Endothelial cell of umbilical vein (primary cell): Measurements from ENCODE around the gene ZFR. TPM values are rescaled to one million over a fixed set of nuclear protein-coding genes. Genes with fewer than 3 reads are reported as not detected.

Experiments used
- BruUV-seq: library from RNA; stranded (reverse); fragments of 400-500 nt; replicated peaks from 2 replicates; lab custom pipeline; 2021; lab: Mats Ljungman, UMichigan
- CTCF ChIA-PET: fragments of 300-600, 350-600 bp; sonication (Branson Sonifier 250); formaldehyde crosslinking; loops from one replicate; lab custom pipeline; 2021; ENCODE audit warnings: antibody characterized with exemption, inconsistent platforms; lab: Charles Lee
- POLR2A ChIA-PET: fragments of 300-600, 350-600 bp; sonication (Branson Sonifier 250); formaldehyde crosslinking; loops from one replicate; lab custom pipeline; 2021; ENCODE audit warnings: antibody characterized with exemption, inconsistent platforms; lab: Charles Lee
- DNase-seq: peaks from one replicate; pipeline ENCODE4 v3.0.0-alpha.2; 2011; ENCODE audit warnings: low read depth, low spot score
- FAIRE-seq: peaks from 2 replicates; lab custom pipeline; 2011; peaks lifted over from hg19 to GRCh38; lab: Jason Lieb, UNC
- H2AFZ ChIP-seq: 2 replicates; pipeline ENCODE4 v1.6.0; 2012; ENCODE audit warnings: low read depth, low read length, control low read depth, inconsistent platforms
- H3K27ac ChIP-seq: 2 replicates; pipeline ENCODE4 v1.5.1; 2011; ENCODE audit warnings: low read depth, mild to moderate bottlenecking, control low read depth, low read length, moderate library complexity; ENCODE audit not compliant: insufficient read depth
- H3K27me3 ChIP-seq, 2 experiments: 2 replicates each; pipeline versions ENCODE4 v1.6.0 to v1.6.1; 2011; ENCODE audit warnings: low read length in 2 of 2, mixed read lengths in 1 of 2; ENCODE audit not compliant: control insufficient read depth in 2 of 2, insufficient read depth in 2 of 2
- H3K36me3 ChIP-seq, 2 experiments: 2 replicates in 1 of 2; 3 replicates in 1 of 2; pipeline ENCODE4 v1.5.1; 2011; ENCODE audit warnings: low read length in 2 of 2, mild to moderate bottlenecking in 1 of 2, moderate library complexity in 1 of 2; ENCODE audit not compliant: control insufficient read depth in 2 of 2, insufficient read depth in 2 of 2; ENCODE audit errors: extremely low read depth in 1 of 2
- H3K4me1 ChIP-seq: 3 replicates; pipeline ENCODE4 v1.5.1; 2011; ENCODE audit warnings: mild to moderate bottlenecking, low read length; ENCODE audit not compliant: control insufficient read depth, insufficient read depth; ENCODE audit errors: extremely low read depth
- H3K4me2 ChIP-seq: 2 replicates; pipeline ENCODE4 v1.6.1; 2011; ENCODE audit warnings: low read length, control low read depth, mixed read lengths; ENCODE audit not compliant: insufficient read depth
- H3K4me3 ChIP-seq, 3 experiments: fragments of 200-600 bp in 1 of 3; sonication (generic), shearing (Covaris generic) in 1 of 3; replicated peaks in 1 of 3; 2 replicates each; pipeline ENCODE4 v1.5.1; 2011 to 2016; ENCODE audit warnings: control low read depth in 3 of 3, low read length in 3 of 3, mild to moderate bottlenecking in 2 of 3, inconsistent platforms in 1 of 3, low read depth in 1 of 3, moderate library complexity in 1 of 3; ENCODE audit not compliant: insufficient read depth in 1 of 3
- H3K79me2 ChIP-seq: 2 replicates; pipeline ENCODE4 v1.6.0; 2012; ENCODE audit warnings: low read length, inconsistent platforms; ENCODE audit not compliant: control insufficient read depth, insufficient read depth
- H3K9ac ChIP-seq: replicated peaks from 2 replicates; pipeline ENCODE3; 2011; ENCODE audit warnings: low read length, control low read depth; ENCODE audit not compliant: insufficient read depth; ENCODE audit errors: extremely low read depth
- H3K9me1 ChIP-seq: replicated peaks from 3 replicates; pipeline ENCODE4 v1.6.0; 2011; ENCODE audit warnings: mild to moderate bottlenecking, low read length; ENCODE audit not compliant: control insufficient read depth, insufficient read depth; ENCODE audit errors: extremely low read depth
- H3K9me3 ChIP-seq: replicated peaks from 2 replicates; pipeline ENCODE4 v1.5.1; 2012; ENCODE audit warnings: low read length, inconsistent platforms; ENCODE audit not compliant: control insufficient read depth, insufficient read depth
- H4K20me1 ChIP-seq: replicated peaks from 2 replicates; pipeline ENCODE3; 2011; ENCODE audit warnings: mild to moderate bottlenecking, low read length; ENCODE audit not compliant: control insufficient read depth, insufficient read depth; ENCODE audit errors: extremely low read depth
- GATA2 ChIP-seq: IDR thresholded peaks from 2 replicates; pipeline ENCODE4 v1.7.0; 2011; ENCODE audit warnings: low read depth, mild to moderate bottlenecking, moderate library complexity, mixed read lengths, low read length; ENCODE audit not compliant: insufficient read length, insufficient read depth
- POLR2A ChIP-seq: IDR thresholded peaks from 2 replicates; pipeline ENCODE4 v1.6.1; 2012; ENCODE audit warnings: low read depth, mild to moderate bottlenecking, control low read depth, low read length
- POLR2AphosphoS5 ChIP-seq: IDR thresholded peaks from 2 replicates; pipeline ENCODE4 v1.6.1; 2012; ENCODE audit warnings: low read depth, mild to moderate bottlenecking, control low read depth, low read length, moderate library complexity; ENCODE audit not compliant: insufficient read depth
- dilution Hi-C: fragments of 300-500 bp; cut with MboI; formaldehyde crosslinking; loops from one replicate; pipeline ENCODE4 v1.15.0; 2019; ENCODE audit warnings: low sequenced_read_pairs; ENCODE audit not compliant: extremely low pct_ligation_motif_present
- intact Hi-C: fragments of 100-400 bp; cut with micrococcal nuclease; formaldehyde crosslinking; loops from one replicate; pipeline ENCODE4 v1.10.0; 2022
- polyA plus RNA-seq, 4 experiments: library from polyadenylated mRNA; depleted of rRNA in 3 of 4; stranded (reverse) in 3 of 4; unstranded in 1 of 4; fragments of >200 nt; gene quantifications; 2 replicates each; pipeline versions ENCODE4 v1.2.1 to v1.2.3, GENCODE V29; 2011 to 2012; ENCODE audit warnings: missing spikeins in 1 of 4
- total RNA-seq: library from RNA; stranded (reverse); gene quantifications from 2 replicates; pipeline ENCODE4 v1.2.3, GENCODE V29; 2021
- TF ChIP-seq, protein P1 (sequence below): IDR thresholded peaks from 2 replicates; pipeline ENCODE4 v1.6.1; 2011; ENCODE audit not compliant: insufficient read depth, insufficient read length

ZFR gene
- total and polyA plus RNA-seq, 2 donors (not counting 3 experiments of a cell fraction or from before 2014, with no cell fraction given) = 60.1 to 79.4 TPM

DNA sequence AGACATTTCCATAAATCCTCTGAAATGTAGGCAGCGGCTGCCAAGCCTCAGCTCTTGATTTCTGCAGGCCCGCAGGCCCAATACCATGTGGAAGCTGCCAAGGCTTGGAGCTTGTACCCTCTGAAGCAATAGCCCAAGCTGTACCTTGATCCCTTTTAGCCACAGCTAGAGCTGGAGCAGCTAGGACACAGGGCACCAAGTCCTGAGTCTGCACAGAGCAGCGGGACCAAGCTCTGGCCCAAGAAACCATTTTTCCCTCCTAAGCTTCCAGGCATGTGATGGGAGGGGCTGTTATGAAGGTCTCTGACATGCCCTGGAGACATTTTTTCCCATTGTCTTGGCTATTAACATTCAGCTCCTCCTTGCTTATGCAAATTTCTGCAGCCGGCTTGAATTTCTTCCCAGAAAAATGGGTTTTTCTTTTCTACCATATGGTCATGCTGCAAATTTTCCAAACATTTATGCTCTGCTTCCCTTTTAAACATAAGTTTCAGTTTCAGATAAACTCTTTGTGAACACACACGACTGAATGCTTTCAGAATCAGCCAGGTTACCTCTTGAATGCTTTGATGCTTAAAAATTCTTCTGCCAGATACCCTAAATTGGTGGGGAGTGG lies 14.4 kb upstream of the ZFR start:
- ChIA-PET POLR2A (no interaction called here), CTCF (interaction anchor here (0.9 to 1.1 kb wide), 2 partner anchors 30 to 131 kb away, joined by 3 to 4 read pairs; no protein-coding TSS in a partner anchor)
- H3K27ac ChIP-seq = no peak overlapping the region
- intact Hi-C loops (no loop called here), dilution Hi-C loops (no loop called here)
- H3K9ac ChIP-seq = no peak overlapping the region
- TF ChIP-seq GATA2 (no peak), POLR2A (no peak), POLR2AphosphoS5 (no peak)
- no TSS peak for BruUV-seq
- no peak for DNase-seq
- no peaks in the 10 kb centered on the region for H3K9me1 ChIP-seq
- no peak overlapping the region for H2AFZ ChIP-seq
- no peaks in the 10 kb centered on the region for H3K79me2 ChIP-seq
- peaks cover 18 to 19% of the 10 kb centered on the region in 2 experiments for H3K27me3 ChIP-seq
- no peak overlapping the region for H3K4me2 ChIP-seq
- H3K9me3 ChIP-seq = no peaks in the 10 kb centered on the region
- FAIRE-seq = no peak
- H3K36me3 ChIP-seq = no peaks in the 10 kb centered on the region
- H3K4me3 ChIP-seq = no peak overlapping the region
- H4K20me1 ChIP-seq = no peaks in the 10 kb centered on the region
- no peaks in the 10 kb centered on the region for H3K4me1 ChIP-seq

DNA sequence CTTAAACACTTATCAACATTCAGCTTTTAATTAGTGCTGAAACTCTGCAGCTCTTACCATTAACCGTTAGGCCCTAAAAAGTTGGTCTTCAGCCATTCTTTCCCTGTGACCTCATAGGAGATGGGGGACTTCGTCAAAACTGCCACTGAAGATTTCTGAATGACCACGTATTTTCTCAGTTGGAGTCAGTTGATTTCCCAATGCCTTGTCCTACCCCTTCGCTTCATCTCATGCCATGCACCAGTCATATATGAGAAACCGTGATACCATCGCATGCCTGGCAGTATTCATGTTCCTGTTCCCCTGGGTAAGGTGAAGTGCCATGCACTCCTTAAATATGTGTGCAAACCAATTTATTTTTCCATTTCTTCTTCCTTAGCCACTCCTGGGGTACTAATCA lies 10.8 kb upstream of the ZFR start:
- CTCF ChIA-PET = interaction anchor here (1.2 kb wide), 1 partner anchor 34 kb away, joined by 5 read pairs; no protein-coding TSS in a partner anchor
- BruUV-seq = no TSS peak
- no peak overlapping the region for H3K27ac ChIP-seq

More for the DNA sequence above, 10.8 kb upstream of the ZFR start:
- TF ChIP-seq POLR2A = no peak
- TF ChIP-seq, protein P1, sequence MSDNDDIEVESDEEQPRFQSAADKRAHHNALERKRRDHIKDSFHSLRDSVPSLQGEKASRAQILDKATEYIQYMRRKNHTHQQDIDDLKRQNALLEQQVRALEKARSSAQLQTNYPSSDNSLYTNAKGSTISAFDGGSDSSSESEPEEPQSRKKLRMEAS = no peak
- POLR2A ChIA-PET = no interaction called here
- no peaks in the 10 kb centered on the region for H3K79me2 ChIP-seq
- H3K4me3 ChIP-seq = no peak overlapping the region
- H3K4me1 ChIP-seq = no peaks in the 10 kb centered on the region
- intact Hi-C loops (no loop called here), dilution Hi-C loops (no loop called here)
- H3K9me1 ChIP-seq = no peaks in the 10 kb centered on the region
- no peaks in the 10 kb centered on the region for H3K9me3 ChIP-seq
- DNase-seq = no peak
- no peak overlapping the region for H2AFZ ChIP-seq
- no peak overlapping the region for H3K9ac ChIP-seq
- H3K36me3 ChIP-seq = no peaks in the 10 kb centered on the region
- H4K20me1 ChIP-seq = no peaks in the 10 kb centered on the region
- peaks cover 16 to 19% of the 10 kb centered on the region in 2 experiments for H3K27me3 ChIP-seq
- FAIRE-seq = no peak
- H3K4me2 ChIP-seq = no peak overlapping the region
